HG03442 (cell line): ENCODE results near the gene CPT1B.
"Not testable (repeated sequence)": the region's sequence is repeated elsewhere in the genome, so short reads cannot be mapped to it uniquely, and the experiment has no call there.

Experiments used
- ATAC-seq: cut with Tn5 transposase; IDR thresholded peaks from one replicate; pipeline ENCODE4 v1.9.1; 2021; ENCODE audit warnings: mild to moderate bottlenecking, moderate library complexity; ENCODE audit not compliant: unreplicated experiment

Gene CPT1B

DNA sequence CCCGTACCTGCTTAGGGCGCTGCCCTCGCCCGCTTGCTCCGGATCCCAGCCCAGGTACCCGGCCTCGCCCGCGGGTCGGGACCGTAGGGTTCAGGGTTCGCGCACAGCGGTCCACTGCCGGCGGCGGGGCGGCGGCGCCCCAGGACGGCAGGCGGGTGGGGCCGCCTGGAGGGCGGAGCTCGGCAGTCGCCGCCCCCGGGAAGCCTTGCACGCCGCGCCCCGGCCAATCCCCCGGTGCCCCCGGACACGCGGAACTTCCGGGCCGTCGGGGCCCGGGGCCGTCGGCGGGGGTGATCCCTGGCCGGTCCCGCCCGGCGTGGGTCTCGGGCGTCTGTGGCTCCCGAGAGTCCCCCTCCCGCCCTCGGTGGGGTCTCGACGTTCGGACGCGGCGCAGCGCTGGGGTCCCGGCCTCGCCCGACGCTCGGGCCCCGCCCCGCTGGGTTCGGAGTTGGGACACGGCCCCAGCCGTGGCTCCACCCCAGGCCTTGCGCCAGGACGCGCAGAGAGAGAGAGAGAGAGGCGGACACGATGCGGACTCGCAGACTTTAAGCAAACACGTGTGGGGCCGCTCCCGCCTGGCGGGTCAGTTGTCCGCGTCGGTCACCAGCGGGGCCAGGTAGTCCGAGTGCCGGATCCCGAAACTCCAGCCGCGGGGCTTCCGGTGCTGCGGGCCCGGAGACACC, 48.2 kb downstream of the CPT1B start, which contains the start of gene TYMP:
TSS of gene TYMP (minus strand) at position 116 of the 683 bp plus-strand sequence. CDS start 303 bp downstream, outside the sequence.
- peak; percentile 19 for ATAC-seq

DNA sequence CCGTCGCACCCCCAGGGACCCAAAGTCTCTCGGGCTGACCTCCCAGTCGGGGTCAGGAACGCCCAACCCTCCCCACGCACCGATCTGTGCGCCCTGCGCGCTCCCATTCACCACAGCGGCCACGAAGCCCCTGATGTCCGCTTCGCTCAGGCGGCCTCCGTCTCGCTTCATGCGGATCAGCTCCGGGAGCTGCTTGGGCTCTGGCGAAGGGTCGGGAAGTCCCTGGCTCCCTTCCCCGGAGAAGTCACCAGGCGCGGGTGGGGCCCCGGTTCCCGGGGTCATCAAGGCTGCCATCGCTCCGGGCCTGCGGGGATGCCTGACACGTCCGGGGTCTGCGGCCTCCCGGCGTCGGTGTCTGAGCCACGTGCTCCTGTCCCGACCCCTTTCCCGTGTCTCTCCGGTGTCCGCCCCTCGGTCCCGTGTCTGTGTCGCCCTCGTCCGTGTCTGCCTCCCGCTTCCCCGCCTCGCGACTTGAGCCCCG, 48.8 kb downstream of the CPT1B start:
- ATAC-seq, result no peak

DNA sequence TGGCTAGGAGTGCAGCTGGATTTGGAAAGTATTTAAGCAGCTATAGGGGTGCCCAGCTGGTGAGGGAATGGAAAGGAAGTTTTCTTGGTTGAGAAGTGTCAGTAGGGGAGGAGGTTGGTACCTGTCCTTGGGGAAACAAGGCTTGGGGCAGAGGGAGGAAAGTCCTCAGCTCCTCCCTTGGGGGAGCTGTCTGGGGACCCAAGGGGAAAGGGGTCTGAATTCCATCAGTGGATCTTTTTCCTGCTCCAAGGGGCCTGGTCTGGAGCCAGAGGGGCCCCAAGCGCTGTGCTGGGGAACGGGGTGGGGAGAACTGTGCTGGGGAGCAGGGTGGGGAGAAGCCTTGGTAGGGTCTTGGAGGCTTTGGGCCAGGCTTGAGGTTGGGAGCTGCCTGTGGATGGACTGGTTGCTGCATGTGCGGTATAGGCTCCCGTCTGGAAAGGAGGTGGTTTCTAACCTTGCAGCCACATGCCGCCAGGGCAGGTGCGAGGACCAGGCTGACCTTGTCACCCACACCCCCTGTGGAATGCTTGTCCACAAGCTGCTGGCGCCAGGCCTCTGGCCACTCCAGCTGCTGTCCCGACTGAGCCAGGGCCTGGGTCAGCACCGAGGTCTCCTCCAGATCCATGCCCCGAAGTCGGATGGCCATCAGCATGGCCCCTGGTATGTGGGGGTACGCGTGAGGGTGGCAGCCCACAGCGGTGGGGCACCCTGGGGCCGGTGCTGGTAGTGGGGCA, 49.4 kb downstream of the CPT1B start:
- ATAC-seq, result no peak

DNA sequence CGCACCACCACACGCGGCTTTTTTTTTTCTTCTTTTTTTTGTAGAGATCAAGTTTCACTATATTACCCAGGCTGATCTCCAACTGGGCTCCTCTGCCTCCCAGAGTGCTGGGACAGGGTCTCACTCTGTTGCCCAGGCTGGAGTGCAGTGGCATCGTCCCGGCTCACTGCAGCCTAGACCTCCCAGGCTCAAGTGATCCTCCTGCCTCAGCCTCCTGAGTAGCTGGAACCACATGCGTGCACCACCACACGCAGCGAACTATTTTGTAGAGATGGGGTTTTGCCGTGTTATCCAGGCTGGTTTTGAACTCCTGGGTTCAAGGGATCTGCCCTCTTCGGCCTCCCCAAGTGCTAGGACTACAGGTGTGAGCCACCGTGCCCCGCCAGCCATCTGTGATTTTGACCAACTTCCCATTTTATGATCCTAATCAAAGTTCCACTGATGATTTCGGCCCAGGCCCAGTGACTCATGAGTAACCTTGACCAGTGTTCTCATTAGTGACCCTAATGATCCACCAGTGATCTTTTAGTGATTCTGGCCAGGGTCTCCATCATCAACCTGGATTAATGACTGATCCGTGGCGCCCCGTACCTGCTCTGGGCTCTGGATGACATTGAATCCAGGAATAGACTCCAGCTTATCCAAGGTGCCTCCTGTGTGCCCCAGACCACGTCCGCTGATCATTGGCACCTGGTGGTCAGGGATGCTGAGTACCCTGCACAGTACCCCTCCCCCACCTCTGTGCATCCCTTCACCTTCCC, 50.1 kb downstream of the CPT1B start:
- ATAC-seq, result no peak

DNA sequence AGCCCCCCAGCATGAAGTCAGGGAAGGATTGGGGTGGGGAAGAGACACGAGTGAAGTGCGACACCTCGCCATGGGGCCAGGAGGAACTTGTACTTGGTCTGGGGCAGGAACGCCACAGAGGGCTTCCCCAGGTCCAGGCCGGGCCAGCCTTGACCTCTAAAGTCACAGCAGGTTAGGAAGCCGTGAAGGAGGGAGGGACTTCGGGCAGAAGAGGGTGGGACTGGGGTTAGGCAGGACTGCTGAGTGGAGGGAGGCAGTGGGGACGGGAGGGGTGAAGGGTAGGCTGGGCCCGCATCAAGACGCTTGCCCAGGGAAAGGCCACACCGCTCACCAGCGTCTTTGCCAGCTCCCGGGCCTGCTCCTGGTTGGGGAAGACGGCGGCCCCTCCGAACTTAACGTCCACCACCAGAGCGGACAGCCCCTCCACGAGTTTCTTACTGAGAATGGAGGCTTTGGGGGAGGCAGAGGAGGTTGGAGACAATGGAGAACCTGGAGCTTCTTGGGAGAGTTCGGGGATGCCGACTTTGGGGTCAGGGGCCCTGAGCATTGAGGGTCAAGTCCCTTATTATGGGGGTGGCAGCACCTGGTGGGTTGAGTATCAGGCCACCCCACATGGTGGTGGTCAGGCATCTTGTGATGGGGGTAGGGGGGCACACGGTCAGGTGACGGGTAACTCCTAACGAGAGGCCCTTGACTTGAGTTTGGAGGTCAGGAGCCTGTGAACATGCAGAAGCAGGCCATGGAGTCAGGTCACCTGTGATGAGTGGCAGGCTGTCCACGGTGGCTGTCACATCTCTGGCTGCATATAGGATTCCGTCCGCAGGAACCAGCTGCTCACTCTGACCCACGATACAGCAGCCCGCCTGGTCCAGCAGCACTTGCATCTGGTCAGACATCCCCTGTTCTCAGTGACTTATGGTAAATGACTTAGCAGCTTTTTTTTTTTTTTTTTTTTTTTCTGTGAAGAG, 51.1 kb downstream of the CPT1B start:
- ATAC-seq, result no peak

DNA sequence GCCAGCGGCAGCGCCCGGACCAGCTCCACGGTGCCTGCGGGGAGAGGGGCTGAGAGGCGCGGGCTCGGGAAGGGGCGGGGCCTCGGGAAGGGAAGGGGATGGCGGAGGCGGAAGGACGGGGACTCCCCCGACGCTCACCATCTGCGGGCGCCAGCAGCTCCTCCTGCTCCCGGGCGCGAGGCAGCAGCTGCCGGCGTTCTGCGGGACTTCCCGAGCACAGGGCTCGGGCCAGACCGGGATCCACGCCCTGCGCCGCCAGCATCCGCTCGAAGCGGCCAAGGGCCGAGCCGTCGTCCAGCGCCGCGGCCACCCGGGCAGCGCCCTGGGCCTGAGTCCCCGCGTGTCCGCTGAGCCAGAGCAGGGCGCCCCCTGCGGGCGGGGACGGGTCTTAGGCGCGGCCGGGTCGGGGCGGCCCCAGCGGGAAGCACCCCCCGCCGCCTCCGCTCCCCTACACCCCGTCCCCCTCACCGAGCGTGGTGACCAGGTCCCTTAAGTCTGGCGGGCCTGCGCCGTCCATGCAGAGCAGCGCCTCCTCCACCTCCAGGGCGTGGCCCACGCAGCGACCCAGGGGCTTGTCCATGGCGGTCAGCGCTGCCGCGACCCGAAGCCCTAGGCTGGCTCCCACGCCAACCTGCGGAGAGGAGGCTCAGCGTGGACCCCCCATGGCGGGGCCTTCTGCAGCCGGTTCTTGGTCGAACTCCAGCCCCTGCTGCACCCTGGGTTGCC, 52.0 kb downstream of the CPT1B start:
- ATAC-seq, result peak; percentile 27

- ATAC-seq, result no peak
Observed at GRCh38 chr22:50525858-50526107, 52.4 kb downstream of the CPT1B start.

GRCh38 chr22:50525104-50525857, 52.9 kb downstream of the CPT1B start, which contains the start of gene SCO2:
SCO2 (minus strand) TSS chr22:50525598; CDS start chr22:50524411, 1,187 bp downstream.
- peak; percentile 33 for ATAC-seq

DNA sequence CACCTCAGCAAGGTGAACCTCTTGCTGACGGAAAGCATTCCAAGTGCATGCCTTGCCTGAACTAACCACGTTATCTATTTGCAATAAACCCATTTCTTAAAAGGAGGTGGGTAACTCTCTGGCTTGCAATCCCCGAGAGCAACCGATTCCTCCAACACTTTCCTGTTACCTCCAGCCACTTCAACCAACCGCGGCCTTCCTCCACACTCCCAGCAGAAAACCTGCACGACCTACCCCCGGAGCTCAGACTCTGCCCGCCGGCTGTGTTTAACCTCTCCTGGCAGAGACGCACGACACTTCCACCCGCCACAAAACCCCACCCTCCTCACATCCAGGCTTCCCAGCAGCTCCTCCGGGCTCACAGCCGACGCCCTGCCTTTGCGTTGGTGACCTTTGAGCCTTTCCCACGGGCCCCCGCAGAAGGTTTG, 53.5 kb downstream of the CPT1B start:
- ATAC-seq, result no peak

DNA sequence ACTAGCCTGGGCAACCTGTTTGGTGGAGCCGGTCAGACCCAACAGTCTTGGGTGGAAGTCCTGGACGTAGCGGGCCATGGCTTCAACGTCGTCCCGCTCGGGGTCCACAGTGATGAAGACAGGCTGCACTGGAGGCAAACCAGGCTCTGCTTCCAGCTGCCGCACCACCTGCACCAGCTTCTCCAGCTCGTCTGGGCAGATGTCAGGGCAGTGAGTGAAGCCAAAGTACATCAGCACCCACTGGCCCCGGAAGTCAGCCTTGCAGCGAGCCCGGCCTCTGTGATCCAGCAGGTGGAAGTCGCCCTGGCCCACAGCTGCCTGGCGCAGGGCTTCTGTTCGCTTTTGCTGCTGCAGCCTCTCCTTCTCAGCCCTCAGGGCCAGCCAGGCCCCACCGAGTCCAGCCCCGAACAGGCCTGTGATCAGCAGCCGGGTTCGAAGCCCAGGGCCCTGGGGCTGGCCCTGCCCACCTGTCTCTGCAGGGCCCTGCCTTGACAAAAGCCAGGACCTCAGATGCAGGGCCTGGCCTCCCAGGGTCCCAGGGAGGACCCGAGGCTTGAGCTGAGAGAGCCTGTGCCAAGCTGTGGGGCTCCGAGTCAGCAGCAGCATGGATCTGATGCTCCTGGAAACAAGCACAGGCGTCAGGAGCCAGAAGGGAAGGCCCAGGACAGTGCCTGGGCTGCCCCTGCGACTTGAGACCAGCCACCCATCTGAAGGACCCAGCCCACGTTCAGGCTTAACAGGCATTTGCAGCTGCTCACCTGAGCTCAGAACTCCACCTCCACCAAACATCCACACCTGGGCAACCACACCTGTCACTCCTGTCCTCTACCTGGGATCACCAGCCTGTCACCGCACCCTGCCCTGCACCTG, 54.2 kb downstream of the CPT1B start:
- no peak for ATAC-seq

GRCh38 chr22:50523458-50523805, 54.8 kb downstream of the CPT1B start:
- ATAC-seq, result no peak

GRCh38 chr22:50522806-50523438, 55.3 kb downstream of the CPT1B start:
- ATAC-seq, result no peak

- no peak for ATAC-seq
Observed at GRCh38 chr22:50522208-50522805, 55.9 kb downstream of the CPT1B start.

- ATAC-seq, result no peak
Observed at GRCh38 chr22:50521710-50522109, 56.5 kb downstream of the CPT1B start.

GRCh38 chr22:50520826-50521453, 57.3 kb downstream of the CPT1B start:
- ATAC-seq, result no peak

GRCh38 chr22:50520184-50520583, 58.0 kb downstream of the CPT1B start:
- not testable (repeated sequence) for ATAC-seq

DNA sequence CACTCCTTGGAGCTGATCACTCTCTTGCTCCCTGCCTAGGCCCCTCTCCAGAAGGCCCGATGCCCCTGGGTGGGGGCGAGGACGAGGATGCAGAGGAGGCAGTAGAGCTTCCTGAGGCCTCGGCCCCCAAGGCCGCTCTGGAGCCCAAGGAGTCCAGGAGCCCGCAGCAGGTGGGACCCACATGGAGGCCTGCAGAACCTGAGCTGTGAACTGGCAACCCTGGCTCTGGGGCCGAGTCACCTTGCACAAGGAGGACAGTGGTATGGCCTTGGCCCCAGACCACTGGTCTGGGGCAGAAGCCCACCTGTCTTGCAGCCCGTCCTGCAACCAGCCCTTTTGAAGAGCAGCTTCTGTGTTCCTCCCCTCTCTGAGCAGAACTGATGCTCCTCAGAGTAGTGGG, 59.1 kb downstream of the CPT1B start:
- no peak for ATAC-seq
